GM12872 (cell line): ENCODE results near the gene CBX3.

Experiments
- CTCF ChIP-seq: IDR thresholded peaks from 3 replicates; pipeline ENCODE4 v1.5.1; 2011; ENCODE audit warnings: low read depth, mild to moderate bottlenecking, low read length, moderate library complexity; ENCODE audit not compliant: insufficient read depth

Gene CBX3

GRCh38 chr7:26200444-26201246, 900 bp upstream of the CBX3 start, which contains the start of gene HNRNPA2B1:
Gene HNRNPA2B1, minus strand, starts transcription at chr7:26200746. Its CDS starts 169 bp downstream, at chr7:26200577.
- no peak for TF ChIP-seq CTCF

- TF ChIP-seq CTCF = no peak
Observed at GRCh38 chr7:26202019-26202990, 760 bp downstream of the CBX3 start.

- TF ChIP-seq CTCF = no peak
Observed at GRCh38 chr7:26203016-26203415, 1.5 kb downstream of the CBX3 start.

GRCh38 chr7:26208040-26208439, 6.5 kb downstream of the CBX3 start:
- TF ChIP-seq CTCF = no peak

GRCh38 chr7:26212921-26213718, 11.6 kb downstream of the CBX3 start:
- TF ChIP-seq CTCF = no peak

- no peak for TF ChIP-seq CTCF
Observed at GRCh38 chr7:26213807-26214515, 12.4 kb downstream of the CBX3 start.
